GM19193 (cell line): ENCODE data around the gene YBX3.

Experiments
- POLR2A ChIP-seq: IDR thresholded peaks from 4 replicates; pipeline ENCODE4 v1.6.1; 2011; ENCODE audit not compliant: insufficient read depth, insufficient read length; ENCODE audit errors: extremely low read depth

The YBX3 gene

DNA sequence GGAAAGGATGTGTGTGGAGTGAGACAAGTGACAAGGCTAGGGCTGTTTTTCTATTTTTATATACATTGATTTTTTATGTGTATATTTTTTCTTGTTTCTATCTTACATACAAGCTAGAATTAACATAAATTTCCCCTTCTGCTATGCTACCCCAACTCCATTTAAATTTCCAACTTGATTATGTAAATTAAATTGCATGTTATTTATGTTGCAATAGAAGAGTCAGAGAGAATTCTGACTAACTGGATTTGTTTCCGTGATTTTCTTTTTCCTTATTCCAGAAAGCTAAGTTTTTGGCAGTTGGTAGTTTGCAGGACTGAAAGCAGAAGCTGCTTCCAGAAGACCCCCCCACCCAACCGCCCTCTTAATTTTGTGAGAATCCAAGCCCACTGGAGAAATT, 8.9 kb upstream of the YBX3 start:
- no peak for TF ChIP-seq POLR2A

DNA sequence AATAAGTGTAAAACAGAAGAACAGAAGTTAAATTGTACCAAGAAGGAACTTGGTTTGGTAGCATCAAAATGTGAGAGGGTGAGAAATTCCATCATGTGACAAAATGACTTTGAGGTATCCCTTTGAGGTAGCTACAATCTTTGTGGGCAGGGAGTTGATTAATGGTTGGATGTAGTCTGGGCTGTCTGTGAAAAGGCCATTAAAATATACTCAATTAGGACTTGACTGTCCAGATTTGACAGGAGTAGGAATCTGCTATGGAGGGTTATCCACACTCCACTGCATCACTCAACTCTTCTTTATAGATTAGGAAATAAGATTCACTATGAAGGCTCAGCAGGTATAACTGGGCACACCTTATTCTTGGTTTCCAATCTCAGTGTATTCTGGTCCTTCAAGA, 7.4 kb upstream of the YBX3 start:
- TF ChIP-seq POLR2A: no peak

DNA sequence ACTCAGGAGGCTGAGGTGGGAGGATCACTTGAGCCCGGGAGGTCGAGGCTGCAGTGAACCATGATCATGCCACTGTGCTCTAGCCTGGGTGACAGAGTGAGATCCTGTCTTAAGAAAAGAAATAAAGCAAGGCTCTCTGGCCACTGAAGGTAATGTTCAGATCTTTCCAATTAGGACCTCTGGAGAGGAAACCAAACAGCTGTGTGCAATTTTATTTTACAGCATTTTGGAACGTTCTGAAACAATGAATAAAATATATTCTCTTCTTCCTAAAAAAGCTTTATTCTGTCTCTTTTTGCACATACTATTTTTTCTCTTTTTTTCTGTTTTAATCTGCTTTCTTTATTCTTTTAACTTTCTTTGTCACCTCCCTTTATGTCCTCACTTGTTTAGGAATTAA, 5.0 kb upstream of the YBX3 start:
- no peak for TF ChIP-seq POLR2A

DNA sequence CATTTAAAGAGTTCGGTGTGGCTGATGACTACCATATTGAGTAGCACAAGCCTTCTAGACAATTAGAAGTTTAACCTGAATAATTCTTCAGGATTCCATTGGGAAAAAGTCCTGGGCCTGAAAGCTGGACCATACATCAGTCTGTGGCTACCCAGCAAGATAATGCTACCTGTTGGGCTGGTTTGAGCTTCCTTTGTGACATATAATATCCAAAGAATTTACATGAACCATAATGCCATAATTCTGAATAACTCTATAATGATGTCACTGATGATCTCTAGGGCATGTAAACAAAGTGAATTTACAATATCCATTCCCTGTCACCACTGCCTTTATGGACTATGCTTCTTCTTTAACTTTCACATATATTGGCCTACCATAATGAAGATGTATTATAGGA, 3.8 kb upstream of the YBX3 start:
- TF ChIP-seq POLR2A: no peak

DNA sequence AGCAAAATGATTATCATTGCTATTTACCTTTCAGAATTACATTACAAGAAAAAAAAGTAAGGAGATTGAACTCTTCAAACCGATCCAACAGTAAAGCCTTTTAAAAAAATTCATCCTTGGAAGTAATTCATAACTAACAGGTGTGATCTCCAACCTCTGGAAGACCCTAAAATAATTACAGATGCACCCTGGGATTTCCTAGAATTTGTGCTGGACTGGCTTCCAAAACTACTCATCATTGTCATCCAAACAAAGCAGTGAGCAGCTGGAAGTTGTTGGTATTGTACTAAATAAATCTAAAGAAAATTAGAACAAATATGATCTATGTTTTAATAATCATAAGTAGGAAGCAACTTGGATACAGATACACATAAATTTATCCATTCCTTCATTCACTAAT, 1.9 kb upstream of the YBX3 start:
- no peak for TF ChIP-seq POLR2A

DNA sequence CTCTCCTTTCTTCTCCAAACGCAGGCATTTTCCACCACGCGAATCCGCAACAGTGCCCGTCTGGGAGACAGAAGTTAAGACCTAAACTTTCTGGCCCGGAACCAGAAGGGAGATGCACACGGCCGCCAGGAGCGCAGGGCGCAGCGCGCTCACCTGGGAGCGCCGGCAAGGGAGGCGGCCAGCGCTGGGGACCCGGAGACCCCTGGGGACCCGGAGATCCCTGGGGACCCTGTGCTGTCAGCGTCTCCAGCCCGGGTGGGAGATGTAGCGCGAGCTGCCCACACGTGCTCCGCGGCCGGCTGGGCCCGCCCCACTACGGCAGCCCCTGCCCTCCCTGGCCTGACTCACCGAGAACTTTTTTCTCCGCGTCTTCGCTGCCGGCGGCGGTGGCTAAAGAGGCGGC, 620 bp downstream of the YBX3 start:
- TF ChIP-seq POLR2A: no peak

DNA sequence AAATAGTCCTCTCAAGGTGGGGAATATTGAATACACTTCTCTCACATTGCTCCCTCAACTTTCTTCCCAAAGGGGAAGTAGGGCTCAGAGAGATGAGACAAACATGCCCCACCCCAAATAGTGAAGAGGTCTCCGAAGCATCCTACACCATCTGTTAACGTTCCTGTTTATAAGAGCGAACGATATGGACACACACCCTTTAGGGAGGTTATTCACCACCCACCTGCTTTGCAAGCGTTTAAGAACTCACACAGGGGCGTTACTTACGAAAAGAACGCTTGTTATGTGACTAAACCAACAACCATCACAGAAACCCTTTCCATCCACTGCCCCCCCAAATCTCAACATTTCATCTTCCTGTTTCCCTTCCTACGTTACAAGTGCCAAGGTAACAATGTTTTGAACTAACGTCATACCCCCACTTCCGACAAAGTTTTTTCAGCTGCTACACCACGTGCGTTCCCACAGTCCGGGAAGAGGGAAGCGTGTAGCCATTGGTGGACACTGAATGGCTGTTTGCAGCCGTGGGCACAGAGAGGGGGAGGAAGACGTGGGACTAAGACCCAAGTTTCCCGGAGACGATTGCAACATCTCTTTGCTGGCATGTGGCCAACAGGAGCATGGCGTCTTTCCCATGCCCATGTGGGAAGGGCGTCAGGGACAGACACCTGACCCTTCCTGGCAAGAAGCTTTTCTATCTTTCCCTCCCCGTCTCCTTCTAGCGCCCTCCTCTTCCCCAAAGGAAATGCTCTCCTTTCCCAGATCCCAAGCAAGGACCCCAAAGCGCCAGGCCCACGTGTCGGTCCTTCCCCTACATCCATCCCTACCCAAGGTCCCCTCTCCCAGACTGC, 1.2 kb downstream of the YBX3 start:
- no peak for TF ChIP-seq POLR2A

DNA sequence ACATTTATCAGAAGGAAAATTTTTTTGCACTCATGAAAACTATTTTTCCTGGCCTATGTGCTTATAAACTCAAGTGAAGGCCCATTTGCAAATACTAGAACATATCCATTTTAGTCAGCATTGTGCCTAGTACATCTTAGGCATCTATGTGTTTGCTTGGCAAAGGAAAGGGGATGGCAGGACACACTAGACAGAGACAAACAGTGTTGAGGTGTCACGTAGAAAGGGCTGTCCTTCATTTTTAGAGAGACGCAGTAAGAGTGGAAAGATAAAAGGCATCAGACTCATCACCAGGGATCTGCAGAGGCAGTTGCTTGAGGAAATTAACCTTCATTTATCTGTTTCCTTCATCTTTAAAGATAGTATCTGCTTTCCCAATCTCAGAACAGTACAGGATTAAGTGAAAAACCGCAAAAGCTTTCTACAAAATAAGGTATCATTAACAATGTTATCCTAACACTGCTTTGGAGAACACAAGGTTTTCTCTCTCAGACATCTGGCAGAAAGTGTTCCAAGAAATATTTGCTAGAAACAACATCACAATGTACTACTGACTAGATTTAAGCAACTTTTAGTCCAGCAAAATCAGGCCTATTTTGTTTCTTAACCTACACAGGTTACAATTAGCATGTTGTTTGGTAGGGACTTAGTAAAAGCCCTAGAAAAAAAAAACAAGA, 2.0 kb downstream of the YBX3 start:
- TF ChIP-seq POLR2A: no peak

DNA sequence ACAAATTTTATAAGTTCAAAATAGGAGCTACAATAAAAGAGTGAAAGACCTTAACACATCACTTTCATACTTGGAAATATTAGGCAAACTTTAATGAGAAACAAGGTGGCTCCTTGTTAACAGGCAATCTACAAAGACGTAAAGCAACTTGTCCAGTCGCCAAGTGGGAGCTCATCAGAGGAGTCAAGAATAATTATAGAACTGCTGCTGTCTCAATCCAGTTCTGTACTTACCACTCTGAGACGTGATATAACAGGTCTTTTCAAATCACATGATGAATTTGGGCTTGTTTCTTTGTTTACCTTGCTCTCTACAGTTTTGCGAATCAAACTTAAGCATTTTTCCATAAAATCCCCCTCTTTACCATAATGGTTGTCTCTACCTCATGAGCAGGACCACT, 3.6 kb downstream of the YBX3 start:
- no peak for TF ChIP-seq POLR2A

DNA sequence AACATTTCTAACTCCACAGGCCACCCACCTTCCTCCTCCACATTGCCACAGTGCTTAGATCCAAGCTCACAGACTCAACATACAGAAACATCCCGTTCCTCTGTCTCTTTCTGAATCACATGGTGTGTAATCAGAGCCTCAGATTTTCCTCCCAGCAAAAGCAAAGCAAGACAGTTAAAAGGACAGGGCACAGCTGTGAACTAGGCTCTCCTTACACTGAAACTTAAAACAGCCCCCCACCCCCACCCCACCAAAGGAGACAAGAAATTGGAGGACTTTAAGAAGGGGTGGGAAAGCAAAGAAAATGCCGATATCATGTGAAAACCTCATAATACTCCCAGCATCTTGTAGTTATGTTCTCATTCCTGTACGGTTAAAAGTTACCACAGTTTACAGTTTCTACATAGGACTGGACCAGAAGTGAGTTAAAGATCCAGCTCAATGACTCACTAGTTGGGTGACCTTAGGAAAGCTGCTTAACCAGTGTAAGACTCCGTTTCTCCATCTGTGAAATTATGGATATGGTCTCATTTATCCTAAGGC, 4.8 kb downstream of the YBX3 start:
- no peak for TF ChIP-seq POLR2A

DNA sequence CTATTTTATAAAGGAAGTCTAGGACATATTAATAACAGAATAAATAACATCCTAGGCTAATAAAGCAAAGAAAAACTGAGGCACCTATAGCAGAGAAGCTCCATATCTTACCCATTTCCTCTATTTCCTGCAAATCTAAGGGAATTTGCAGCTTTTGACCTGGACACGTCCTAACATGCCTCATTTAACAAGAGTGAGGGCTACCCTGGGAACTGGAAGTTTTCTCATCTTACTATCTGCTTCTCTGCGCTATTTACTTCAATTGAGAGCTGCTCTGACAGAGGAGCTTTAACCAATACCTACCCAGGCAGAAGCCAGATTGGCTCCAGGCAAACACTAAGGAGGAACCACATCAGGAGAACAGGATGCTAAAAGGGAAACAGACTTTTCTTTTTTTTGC, 5.7 kb downstream of the YBX3 start:
- no peak for TF ChIP-seq POLR2A

DNA sequence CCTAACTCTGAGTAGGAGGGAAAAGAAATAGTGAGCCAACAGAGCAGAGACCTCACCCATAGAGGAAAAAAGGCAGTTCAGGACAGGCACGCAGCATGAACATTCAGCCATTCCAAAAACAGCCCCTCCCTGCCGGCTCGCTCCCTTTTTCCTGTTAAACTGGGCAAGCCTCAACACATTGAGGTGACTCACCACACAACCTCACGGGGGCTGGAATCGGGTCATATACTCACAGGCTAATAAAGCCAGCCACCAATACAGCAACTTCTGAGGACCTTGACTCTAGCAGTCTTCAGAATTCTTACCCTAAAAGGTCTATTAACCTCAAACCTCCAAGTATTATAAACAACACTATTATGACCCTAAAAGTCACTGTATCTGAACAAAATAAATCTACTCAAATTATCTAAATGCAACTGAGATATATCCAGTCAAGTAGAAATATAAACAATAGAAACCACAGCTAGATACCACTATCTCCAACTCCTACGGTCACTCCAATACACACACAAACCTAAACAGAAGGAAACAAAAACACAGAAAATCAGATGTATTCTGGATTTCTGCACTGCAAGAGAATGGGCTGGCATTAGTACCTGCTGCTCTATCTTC, 6.3 kb downstream of the YBX3 start:
- no peak for TF ChIP-seq POLR2A

DNA sequence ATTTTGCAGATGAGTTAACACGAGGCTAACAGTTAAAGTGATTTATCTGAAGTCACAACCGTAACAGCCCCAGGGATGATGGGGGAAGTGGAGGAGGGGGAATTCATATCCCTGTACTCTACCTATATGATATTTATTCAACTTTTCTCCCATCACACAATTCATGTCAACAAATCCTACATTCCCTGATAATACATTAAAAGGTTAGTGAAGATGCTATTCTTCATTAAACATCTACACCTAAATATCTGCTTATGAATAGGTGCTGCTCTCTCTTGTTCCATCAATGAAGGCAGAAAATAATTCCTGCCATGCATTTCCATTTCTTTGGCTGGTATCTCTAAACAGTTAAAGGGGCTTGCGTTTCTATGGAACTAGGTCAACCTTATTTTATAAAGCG, 6.8 kb downstream of the YBX3 start:
- TF ChIP-seq POLR2A: no peak

DNA sequence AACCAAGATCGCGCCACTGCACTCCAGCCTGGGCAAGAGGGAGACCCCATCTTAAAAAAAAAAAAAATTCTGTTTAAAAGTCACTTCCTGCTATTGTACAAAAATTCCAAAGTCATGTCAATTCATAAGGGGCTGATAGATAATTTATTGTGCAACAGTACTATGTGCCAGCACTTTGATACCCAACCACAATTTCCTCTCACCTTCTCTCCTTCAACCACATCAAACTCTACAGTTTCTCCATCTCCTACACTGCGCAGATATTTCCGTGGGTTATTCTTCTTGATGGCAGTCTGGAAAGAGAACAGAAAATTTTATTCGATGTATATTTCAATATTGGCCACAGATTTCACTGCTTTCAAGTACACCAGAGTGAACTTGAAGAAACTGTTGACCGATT, 7.6 kb downstream of the YBX3 start:
- TF ChIP-seq POLR2A: no peak

DNA sequence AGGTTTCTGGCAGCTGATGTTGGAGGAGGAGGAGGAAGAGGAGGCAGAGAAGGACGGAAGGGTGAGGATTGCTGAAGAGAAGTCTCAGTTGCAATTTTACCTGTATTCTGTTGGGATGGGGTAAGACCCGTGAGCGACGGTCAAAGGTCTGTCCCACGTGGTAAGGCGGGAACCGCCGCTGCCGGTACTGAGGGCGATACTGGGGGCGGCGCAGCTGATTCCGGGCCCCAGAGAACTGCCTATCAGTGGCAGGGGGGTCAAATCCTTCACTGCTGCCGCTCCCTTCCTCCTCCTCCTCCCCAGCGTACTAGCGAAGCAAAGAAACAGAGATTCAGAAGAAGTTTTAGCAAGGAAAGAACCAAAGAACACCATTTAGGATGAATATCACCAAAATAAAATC, 13.3 kb downstream of the YBX3 start:
- TF ChIP-seq POLR2A: no peak

DNA sequence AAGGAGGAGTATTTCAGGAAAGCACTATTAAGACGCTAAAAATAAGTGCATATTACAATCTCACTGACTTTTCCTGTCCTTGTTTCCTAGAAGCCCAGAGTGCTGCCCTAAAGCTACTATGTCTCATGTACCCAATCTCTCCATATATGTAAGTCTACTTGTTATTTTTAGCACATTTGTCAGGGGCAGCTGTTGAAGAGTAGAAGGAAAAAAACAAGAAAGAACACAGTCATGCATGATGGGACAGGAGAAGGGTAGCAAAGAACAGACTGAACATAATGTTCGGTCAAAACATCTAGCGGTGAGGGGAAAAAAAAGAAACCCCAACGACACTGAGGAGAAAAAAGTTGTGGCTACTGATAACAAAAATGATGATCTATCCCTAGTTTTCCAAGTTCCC, 14.3 kb downstream of the YBX3 start:
- TF ChIP-seq POLR2A: no peak
